SKM-1 treated with dmso at 0.1 percent for 144 hours (cell line): Measurements from ENCODE around the gene TMPRSS5.
"Not testable (repeated sequence)": the region's sequence is repeated elsewhere in the genome, so short reads cannot be mapped to it uniquely, and the experiment has no call there.

Source experiments
- DNase-seq: peaks from one replicate; lab custom pipeline; 2025; ENCODE audit not compliant: unreplicated experiment; lab: John Stamatoyannopoulos, UW

Gene TMPRSS5

DNA sequence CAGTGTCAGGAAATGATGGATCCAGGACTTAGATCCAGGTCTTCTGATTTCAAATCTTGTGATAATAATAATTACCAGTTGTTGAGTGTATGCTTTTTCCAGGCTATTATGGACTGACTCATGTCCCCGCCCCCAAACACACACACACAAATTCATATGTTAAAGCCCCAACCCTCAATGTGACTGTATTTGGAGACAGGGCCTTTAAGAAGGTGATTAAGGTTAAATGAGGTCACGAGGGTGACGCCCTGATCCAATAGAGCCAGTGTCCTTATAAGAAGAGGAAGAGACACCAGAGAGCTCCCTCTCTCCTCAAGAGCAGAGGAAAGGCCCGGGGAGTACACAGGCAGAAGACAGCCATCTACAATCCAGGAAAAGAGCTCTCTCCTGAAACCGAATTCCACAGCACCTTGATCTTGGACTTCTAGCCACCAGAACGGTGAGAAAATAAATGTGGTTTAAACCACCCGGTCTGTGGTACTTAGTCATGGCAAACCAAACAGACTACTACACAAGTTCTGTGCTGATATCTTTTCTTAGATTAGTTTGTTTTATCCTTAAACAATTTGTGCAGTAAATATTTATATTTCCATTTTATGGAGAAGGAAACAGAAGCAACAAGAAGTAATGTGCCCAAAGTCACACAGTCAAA, 8.2 kb downstream of the TMPRSS5 start:
- DNase-seq = no peak

- DNase-seq = no peak
Observed at GRCh38 chr11:113697111-113697510, 9.0 kb downstream of the TMPRSS5 start.

GRCh38 chr11:113695207-113695606, 10.9 kb downstream of the TMPRSS5 start:
- no peak for DNase-seq

DNA sequence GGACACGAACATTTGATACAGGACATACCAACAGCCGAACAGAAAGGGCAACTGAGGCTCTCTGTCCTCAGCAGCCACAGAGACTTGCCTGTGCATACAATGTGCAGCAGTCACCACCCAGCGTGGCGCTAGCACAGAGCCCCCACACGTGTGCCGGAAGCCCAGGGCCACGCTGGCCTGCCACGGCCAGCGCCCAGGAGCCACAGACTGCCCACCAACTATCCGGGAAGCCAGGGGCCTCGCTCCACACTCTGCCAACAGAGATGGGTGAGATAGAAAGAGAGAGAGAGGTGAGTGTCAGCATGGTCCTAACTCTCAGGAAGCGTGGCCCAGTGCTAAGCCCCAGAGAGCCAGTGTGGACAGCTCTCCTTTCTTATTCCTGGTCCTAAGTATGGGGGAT, 11.7 kb downstream of the TMPRSS5 start:
- no peak for DNase-seq

DNA sequence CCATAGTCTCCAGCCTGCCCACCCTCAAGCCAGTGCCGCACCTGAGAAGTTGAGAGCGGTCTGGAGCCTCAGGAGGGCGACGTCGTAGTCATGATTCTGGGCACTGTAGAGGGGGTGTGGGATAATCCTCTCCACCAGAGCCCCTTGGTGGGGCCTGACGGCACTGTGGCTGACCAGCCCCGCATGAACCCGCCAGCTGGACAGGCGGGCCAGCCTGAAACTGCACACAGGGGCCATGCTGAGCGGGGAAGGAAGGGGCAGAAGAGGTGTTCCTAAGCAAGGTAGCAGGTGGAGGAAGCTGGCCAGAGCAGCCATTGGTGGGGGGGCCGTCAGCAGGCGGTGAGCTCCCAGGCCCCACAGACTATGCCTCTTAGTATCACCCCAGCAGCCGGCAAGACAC, 13.1 kb downstream of the TMPRSS5 start:
- no peak for DNase-seq

GRCh38 chr11:113690619-113691569, 15.2 kb downstream of the TMPRSS5 start:
- no peak for DNase-seq

- no peak for DNase-seq
Observed at GRCh38 chr11:113689768-113690618, 16.1 kb downstream of the TMPRSS5 start.

DNA sequence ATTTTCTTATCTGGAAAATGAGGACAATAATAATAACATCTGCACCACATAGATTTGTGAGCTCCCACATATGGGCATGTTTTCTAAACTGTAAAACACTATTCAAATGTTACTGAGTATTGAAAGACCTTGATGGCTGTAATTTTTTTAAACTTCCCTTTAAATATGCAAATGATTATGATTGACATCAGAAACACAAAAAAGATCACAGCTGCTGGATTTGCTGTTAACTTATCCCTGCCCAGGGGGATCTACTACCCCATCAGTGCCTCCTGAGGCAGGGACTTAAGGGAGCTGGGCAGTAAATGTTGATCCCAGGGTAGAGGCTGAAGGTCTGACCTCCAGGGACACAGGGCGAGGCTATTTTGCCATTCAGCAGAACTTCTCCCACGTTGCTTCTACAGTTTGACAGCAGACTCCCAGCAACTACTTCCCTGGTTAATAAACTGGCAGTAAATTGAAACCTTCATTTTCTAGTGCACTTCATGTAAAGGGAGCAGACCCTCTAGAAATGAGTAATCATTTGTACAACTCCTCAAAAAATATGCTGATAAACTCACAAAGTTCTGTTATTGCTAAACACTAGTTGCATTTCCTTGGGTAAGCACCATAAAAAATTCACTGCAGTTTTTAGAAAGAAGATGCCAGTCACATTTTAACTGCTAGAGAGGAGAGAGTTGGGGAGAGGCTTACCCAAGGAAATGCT, 20.3 kb downstream of the TMPRSS5 start:
- no peak for DNase-seq

DNA sequence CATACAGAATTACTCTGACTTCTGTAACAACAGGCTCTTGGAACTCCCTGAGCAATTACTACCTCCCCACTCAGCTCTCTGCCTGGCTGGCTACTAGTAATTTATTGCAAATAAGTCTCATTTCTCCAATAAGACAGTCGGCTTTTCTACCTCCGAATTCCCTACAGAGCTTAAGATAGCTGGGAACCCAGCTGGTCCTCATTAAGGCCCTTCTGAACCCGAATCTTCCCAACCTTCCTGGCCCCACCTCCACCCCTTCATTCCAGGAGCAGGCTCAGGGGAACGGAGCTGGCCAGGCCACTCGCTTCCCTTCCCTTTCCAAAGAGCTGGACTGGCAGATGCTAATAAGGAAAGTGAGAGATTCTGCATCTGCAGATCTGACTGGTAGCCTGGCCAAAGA, 21.6 kb downstream of the TMPRSS5 start:
- DNase-seq = no peak

DNA sequence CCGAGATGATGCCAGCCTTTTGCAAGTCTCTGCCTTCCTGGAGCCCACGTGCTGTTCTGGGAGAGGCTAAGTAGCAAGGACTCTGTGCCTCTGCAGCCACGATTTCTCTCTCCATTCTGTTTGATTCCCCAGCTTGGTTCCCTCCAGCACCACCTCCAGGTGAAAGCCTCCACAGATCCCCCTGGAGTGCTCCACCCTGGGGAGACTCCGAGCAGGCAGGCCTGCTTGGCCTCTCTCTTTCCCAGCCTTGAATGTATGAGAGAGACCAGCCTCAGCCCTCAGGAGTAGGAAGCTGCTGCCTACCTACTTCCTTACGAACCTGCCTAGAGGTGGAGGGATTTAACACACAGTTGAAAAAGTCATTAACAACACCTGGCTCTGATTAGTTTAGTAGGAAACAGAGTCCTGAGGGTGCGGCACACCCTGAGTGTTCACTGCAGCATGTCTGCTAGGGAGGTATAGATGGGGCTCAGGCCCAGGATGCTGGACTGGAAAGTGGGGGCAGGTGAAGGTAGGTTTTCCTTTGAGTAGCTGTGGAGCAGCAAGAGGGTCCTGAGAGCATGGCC, 22.5 kb downstream of the TMPRSS5 start:
- DNase-seq = no peak

DNA sequence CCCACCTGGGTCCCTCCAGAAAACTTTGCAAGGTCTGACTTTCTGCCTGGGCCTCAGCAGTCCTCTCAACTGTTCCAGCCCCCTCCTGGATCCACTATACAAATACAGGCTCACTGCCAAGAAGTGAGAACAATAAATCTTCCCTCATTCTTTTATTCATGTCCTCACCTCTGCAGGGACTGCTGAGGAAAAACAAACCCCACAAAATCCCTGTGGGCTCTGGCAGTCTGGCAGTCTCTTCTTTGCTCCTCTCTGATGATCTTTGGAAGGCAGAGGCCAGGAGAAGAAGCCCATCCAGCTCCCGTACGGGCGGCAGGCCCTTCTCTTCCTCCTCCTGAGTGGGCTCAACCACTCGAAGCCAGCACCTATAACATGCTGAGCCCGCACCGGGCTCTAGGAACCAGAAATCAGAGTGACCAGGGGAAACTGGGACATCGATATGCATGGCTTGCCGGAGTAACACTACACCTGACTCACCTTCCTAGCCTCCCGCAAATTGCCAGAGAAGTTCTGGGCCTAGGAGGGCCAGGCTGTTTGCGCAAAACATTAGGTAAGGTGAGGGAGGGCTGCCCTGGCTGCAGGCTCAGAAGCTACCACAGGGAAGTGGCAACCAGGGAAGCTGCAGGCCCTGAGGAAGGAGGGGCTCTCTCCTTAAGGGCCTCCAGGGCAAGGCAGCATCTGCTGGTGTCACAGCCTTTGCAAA, 24.2 kb downstream of the TMPRSS5 start:
- DNase-seq = no peak

GRCh38 chr11:113681282-113681681, 24.8 kb downstream of the TMPRSS5 start:
- DNase-seq = no peak

DNA sequence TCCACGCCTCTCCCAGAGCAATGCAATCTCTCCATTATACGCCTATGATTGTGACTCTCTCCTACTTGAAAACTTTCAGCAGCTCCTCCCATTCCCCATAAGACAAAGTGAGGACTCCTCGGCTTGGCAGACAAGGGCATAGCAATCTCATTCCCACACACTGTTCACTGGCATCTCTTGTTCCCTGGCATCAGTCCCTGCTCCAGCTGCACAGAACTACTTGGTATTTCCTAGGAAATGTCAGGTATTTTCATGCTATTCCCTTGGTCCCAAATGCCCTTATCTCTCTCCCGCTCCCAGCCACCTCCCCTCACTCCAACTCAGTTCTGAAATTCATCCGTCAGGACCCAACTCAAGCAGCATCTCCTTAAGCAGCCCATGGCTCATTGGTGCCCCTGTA, 28.4 kb downstream of the TMPRSS5 start:
- no peak for DNase-seq

GRCh38 chr11:113675565-113675964, 30.5 kb downstream of the TMPRSS5 start:
- no peak for DNase-seq

- DNase-seq = no peak
Observed at GRCh38 chr11:113675003-113675561, 31.0 kb downstream of the TMPRSS5 start.

DNA sequence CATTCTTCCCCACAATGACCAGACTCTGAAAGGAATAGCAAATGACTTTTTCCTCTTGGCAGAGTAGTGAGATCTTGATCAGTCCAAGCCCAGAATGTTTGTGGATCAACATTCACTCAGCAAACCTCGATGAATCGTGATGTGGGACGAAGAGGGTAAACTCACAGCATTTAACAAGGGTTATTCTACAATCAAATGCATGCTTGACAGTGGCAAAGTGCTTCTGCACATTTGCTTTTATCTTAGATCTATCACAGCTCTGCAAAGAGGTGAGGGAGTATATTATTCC, 31.8 kb downstream of the TMPRSS5 start:
- no peak for DNase-seq

DNA sequence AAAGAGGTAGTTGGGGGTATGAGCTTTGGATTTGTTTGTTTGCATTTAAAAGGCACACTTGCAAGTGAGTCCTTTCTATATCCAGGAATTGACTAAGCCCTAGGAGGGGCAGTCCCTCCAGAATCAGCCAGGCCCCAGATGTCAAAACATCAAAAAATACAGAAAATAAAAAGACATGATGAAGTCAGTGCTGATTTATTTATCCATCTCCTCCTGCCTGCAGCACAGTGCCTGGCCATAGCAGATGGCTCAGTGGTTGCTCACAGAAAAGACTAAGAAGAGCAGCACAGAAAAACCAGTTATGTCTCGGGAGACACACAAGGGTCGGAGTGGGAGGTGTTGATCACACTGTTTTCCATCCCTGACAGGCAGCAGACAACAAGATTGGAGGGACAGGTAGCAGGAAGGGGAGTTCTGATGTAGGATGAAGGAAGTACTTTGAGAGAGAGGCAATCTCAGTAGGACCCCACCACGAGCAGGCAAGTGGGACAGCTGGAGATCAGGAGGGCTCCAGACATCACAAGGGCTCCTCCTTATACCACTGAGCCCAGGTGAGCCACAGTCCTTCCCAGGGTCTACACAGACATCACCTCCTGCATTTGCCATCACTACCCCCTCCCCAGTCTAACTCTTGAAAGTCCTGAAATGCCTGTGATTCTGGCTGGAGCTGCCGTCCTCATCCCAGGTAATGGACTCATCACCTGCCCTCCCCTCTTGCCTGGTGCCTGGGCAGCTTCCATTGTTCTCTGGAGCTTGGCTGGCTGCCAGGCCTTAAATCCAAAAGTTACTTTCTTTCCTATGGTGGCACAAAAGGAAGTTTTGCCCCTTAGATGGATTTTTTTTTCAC, 32.3 kb downstream of the TMPRSS5 start:
- DNase-seq = no peak

DNA sequence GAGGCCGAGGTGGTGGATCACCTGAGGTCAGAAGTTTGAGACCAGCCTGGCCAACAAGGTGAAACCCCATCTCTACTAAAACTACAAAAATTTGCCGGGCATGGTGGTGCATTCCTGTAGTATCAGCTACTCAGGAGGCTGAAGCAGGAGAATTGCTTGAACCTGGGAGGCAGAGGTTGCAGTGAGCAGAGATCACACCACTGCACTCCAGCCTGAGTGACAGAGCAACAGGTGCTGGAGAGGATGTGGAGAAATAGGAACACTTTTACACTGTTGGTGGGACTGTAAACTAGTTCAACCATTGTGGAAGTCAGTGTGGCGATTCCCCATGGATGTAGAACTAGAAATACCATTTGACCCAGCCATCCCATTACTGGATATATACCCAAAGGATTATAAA, 34.2 kb downstream of the TMPRSS5 start:
- not testable (repeated sequence) for DNase-seq

DNA sequence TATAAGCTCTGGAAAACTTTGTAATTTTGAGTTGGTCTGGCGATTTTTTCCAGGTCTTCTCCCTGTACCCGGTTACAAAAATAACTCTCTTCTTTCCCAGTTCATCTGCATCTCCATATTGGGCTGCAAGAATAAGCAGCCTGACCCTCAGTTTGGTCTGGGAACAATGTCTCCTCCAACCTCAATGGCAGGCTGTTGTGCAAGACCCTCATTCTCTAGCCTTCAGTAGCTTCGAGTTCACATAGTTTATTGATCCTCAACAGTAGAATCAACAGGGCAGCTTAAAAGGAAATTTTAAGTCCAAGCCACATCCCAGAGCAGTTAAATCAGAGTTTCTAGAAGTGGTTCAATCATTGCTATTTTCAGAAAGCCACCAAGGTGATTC, 35.3 kb downstream of the TMPRSS5 start:
- DNase-seq = no peak
